ENCODE data around the gene PGA5.
"Not testable (repeated sequence)": the region's sequence is repeated elsewhere in the genome, so short reads cannot be mapped to it uniquely, and the experiment has no call there.

The PGA5 gene

GRCh38 chr11:61226457-61227137 is 14.4 kb upstream of the PGA5 start:
- DNase-seq (ENCODE audit: low read depth in 2 of 2), result not testable (repeated sequence)

GRCh38 chr11:61229458-61229857 is 11.5 kb upstream of the PGA5 start:
- DNase-seq (ENCODE audit: low read depth in 2 of 2), result not testable (repeated sequence)

GRCh38 chr11:61231033-61231432 is 9.9 kb upstream of the PGA5 start:
- DNase-seq (ENCODE audit: low read depth in 2 of 2), result not testable (repeated sequence)

GRCh38 chr11:61231585-61231984 is 9.4 kb upstream of the PGA5 start:
- not testable (repeated sequence) for DNase-seq (ENCODE audit: low read depth in 2 of 2)

- DNase-seq (ENCODE audit: low read depth in 2 of 2), result not testable (repeated sequence)
Measured at GRCh38 chr11:61232548-61233145, 8.3 kb upstream of the PGA5 start.

GRCh38 chr11:61237130-61237529 is 3.8 kb upstream of the PGA5 start:
- not testable (repeated sequence) for DNase-seq (ENCODE audit: low read depth in 2 of 2)

- not testable (repeated sequence) for DNase-seq (ENCODE audit: low read depth in 2 of 2)
Measured at GRCh38 chr11:61240288-61240687, 687 bp upstream of the PGA5 start.

GRCh38 chr11:61241526-61241925 is 551 bp downstream of the PGA5 start:
- DNase-seq (ENCODE audit: low read depth in 2 of 2), result not testable (repeated sequence)

- DNase-seq (ENCODE audit: low read depth in 2 of 2), result not testable (repeated sequence)
Measured at GRCh38 chr11:61245284-61245964, 4.4 kb downstream of the PGA5 start.

GRCh38 chr11:61248071-61248470 is 7.1 kb downstream of the PGA5 start:
- not testable (repeated sequence) for DNase-seq (ENCODE audit: low read depth in 2 of 2)

- not testable (repeated sequence) for DNase-seq (ENCODE audit: low read depth in 2 of 2)
Measured at GRCh38 chr11:61249201-61249600, 8.2 kb downstream of the PGA5 start.

- not testable (repeated sequence) for DNase-seq (ENCODE audit: low read depth in 2 of 2)
Measured at GRCh38 chr11:61250796-61251765, 10.1 kb downstream of the PGA5 start.

- not testable (repeated sequence) for DNase-seq (ENCODE audit: low read depth in 2 of 2)
Measured at GRCh38 chr11:61252332-61252731, 11.4 kb downstream of the PGA5 start.

- peak in 1 of 2 experiments; percentile 6 for DNase-seq (ENCODE audit: low read depth in 2 of 2)
Measured at GRCh38 chr11:61254403-61255025, 13.5 kb downstream of the PGA5 start.

GRCh38 chr11:61256710-61257482 is 15.9 kb downstream of the PGA5 start:
- DNase-seq (ENCODE audit: low read depth in 2 of 2), result no peak

GRCh38 chr11:61258546-61258945 is 17.6 kb downstream of the PGA5 start:
- no peak for DNase-seq (ENCODE audit: low read depth in 2 of 2)

- DNase-seq (ENCODE audit: low read depth in 2 of 2), result no peak
Measured at GRCh38 chr11:61259363-61259762, 18.4 kb downstream of the PGA5 start.

GRCh38 chr11:61264371-61264770 is 23.4 kb downstream of the PGA5 start:
- no peak for DNase-seq (ENCODE audit: low read depth in 2 of 2)

- DNase-seq (ENCODE audit: low read depth in 2 of 2), result no peak
Measured at GRCh38 chr11:61264795-61265194, 23.8 kb downstream of the PGA5 start.

GRCh38 chr11:61265357-61265756 is 24.4 kb downstream of the PGA5 start:
- DNase-seq (ENCODE audit: low read depth in 2 of 2), result no peak
